Heart right ventricle (tissue), 16 donors: ENCODE data around the gene GPR25. TPM values are rescaled to one million over a fixed set of nuclear protein-coding genes. Genes with fewer than 3 reads are reported as not detected.

Source experiments
- ATAC-seq, 8 donors: fragments of 200-7000 bp; cut with Tn5 transposase; one replicate each; pipeline ENCODE4 v1.9.1; 2020; ENCODE audit warnings: mild to moderate bottlenecking in 8 of 8, moderate library complexity in 8 of 8, moderate number of reproducible peaks in 1 of 8
- DNase-seq, 2 donors: peaks; one replicate each; pipeline ENCODE4 v3.0.0-alpha.2; 2020
- H3K27ac ChIP-seq, 10 donors: fragments of 200-600 bp; sonication (generic) in 2 of 10; one replicate each; pipeline versions ENCODE4 v1.5.0 to v1.8.0; 2020 to 2022; ENCODE audit warnings: mild to moderate bottlenecking in 3 of 10
- H3K27me3 ChIP-seq, 7 donors: fragments of 200-600 bp; one replicate each; pipeline ENCODE4 v1.8.0; 2021 to 2022; ENCODE audit warnings: mild to moderate bottlenecking in 2 of 7
- H3K36me3 ChIP-seq, 9 donors: fragments of 200-600 bp; sonication (generic) in 1 of 9; one replicate each; pipeline versions ENCODE4 v1.5.0 to v1.8.0; 2020 to 2022; ENCODE audit warnings: mild to moderate bottlenecking in 2 of 9
- H3K4me1 ChIP-seq, 9 donors: fragments of 200-600 bp; sonication (generic) in 1 of 9; one replicate each; pipeline versions ENCODE4 v1.5.0 to v1.8.0; 2020 to 2022; ENCODE audit warnings: mild to moderate bottlenecking in 4 of 9
- H3K4me3 ChIP-seq, 10 donors: fragments of 200-600 bp; sonication (generic) in 2 of 10; one replicate each; pipeline versions ENCODE4 v1.5.0 to v1.8.0; 2020 to 2022; ENCODE audit warnings: mild to moderate bottlenecking in 7 of 10, moderate library complexity in 2 of 10
- H3K9me3 ChIP-seq, 11 donors: fragments of 200-600 bp in 10 of 11; sonication (generic) in 2 of 11; one replicate each; pipeline versions ENCODE4 v1.5.0 to v1.8.0; 2013 to 2022; ENCODE audit warnings: mild to moderate bottlenecking in 2 of 11, control low read depth in 1 of 11, moderate library complexity in 1 of 11
- CTCF ChIP-seq, 9 donors: fragments of 200-600 bp; sonication (generic) in 2 of 9; IDR thresholded peaks; one replicate each; pipeline versions ENCODE4 v1.5.0 to v1.8.0; 2021 to 2022; ENCODE audit warnings: antibody characterized with exemption in 9 of 9, mild to moderate bottlenecking in 5 of 9, moderate library complexity in 1 of 9
- WGBS, 2 donors: extraction: QIAGEN DNeasy Blood & Tissue Kit; methylation state at CpG; one replicate each; pipeline ENCODE4 v1.1.7; 2013; ENCODE audit warnings: inconsistent platforms in 1 of 2; 5-methylcytosine and 5-hydroxymethylcytosine counted together
- intact Hi-C, 10 donors: fragments of 100-400 bp; cut with DNase I; formaldehyde crosslinking; loops; one replicate each; pipeline versions ENCODE4 v1.11.1 to v1.14.2; 2022
- polyA plus RNA-seq, 2 donors: library from polyadenylated mRNA; stranded (reverse); fragments of 200-250 nt; gene quantifications; one replicate each; pipeline ENCODE4 v1.2.3, GENCODE V29; 2013
- total RNA-seq, 10 donors: library from RNA; stranded (reverse); fragmentation: NEBNext Ultra II Directional in 3 of 10; extraction: Animal tissue kit (Norgen Biotek cat#: 25700) in 3 of 10; gene quantifications; one replicate each; pipeline versions ENCODE4 v1.2.1 to v1.2.4, GENCODE V29; 2021 to 2023
- donor health status: Arrhythmogenic right ventricular cardiomyopathy.
- donor health status: ischemic (EF 13 %, LVEDD 7.1; RV severe dilation, severe dysfunction).
- donor health status: healthy with polysubstance abuse.
- donor health status: DM: no; HTN: yes; CAD: no.
- donor health status: DM: no; HTN: no; CAD: no.
- donor health status: ischemic (EF 25% LVEDD 6.9; RV normal size, moderate dysfunction).
- donor health status: ischemic (EF 25% LVEDD 5.7; RV mildly dilated, moderate dysfunction).
- donor health status: healthy.
- donor health status: DM: yes; HTN: yes; CAD: no.
- donor health status: Ischemic cardiomyopathy.
- donor health status: ischemic (EF 35%, LVEDD 5.7; RV mildly dilated, moderate dysfunction).
- donor health status: nonischemic (EF 11% LVEDD 7.7; RV severe dilation, severe dysfunction).
- donor health status: DM: yes; HTN: yes; CAD: no.
- donor health status: PGD.
- donor health status: ischemic (EF 29% LVEDD 5.4; RV normal size, mild dysfunction).
- donor health status: nonischemic (EF 23%, LVEDD 6.1; RV moderate dilation, normal function).

The GPR25 gene
- total and polyA plus RNA-seq, 12 donors, result not detected

- Histone ChIP-seq H3K36me3 (no peaks in the 10 kb centered on the region), H3K9me3 (no peaks in the 10 kb centered on the region), H3K4me3 (no peak overlapping the region), H3K27me3 (peaks cover 0 to 6% (median 0%) of the 10 kb centered on the region in 7 donors), H3K27ac (no peak overlapping the region), H3K4me1 (peaks cover 0 to 11% (median 0%) of the 10 kb centered on the region in 9 donors)
- DNase-seq, result no peak
- WGBS, 2 donors, result 91 to 95% methylated on average over 5 of the region's 5 CpGs
- no peak for ATAC-seq
- no peak for TF ChIP-seq CTCF (IDR thresholded peaks at IDR 0.05)
- intact Hi-C loops, result loop anchor here in 1 of 10 donors (10.0 kb wide), 1 partner anchor 143 kb away; no protein-coding TSS in a partner anchor
Observed at GRCh38 chr1:200901350-200901749, 28.6 kb downstream of the GPR25 start.

GRCh38 chr1:200901796-200902444, 29.1 kb downstream of the GPR25 start:
- no peak for TF ChIP-seq CTCF (IDR thresholded peaks at IDR 0.05)
- H3K36me3 ChIP-seq, result no peaks in the 10 kb centered on the region
- no peak overlapping the region for H3K4me3 ChIP-seq
- 60 to 61% methylated on average over 8 of the region's 8 CpGs for WGBS, 2 donors
- no peak overlapping the region for H3K27ac ChIP-seq
- intact Hi-C loops, result loop anchor here in 1 of 10 donors (10.0 kb wide), 1 partner anchor 143 kb away; no protein-coding TSS in a partner anchor
- H3K4me1 ChIP-seq, result peaks cover 0 to 11% (median 0%) of the 10 kb centered on the region in 9 donors
- ATAC-seq (peak in 3 of 8 donors; percentile 18 to 50 (median 36)), DNase-seq (no peak)
- no peaks in the 10 kb centered on the region for H3K9me3 ChIP-seq
- peaks cover 0 to 6% (median 0%) of the 10 kb centered on the region in 7 donors for H3K27me3 ChIP-seq

GRCh38 chr1:200903793-200904192, 31.0 kb downstream of the GPR25 start:
- Histone ChIP-seq H3K27ac (no peak overlapping the region), H3K9me3 (no peaks in the 10 kb centered on the region), H3K36me3 (no peaks in the 10 kb centered on the region), H3K27me3 (peaks cover 0 to 6% (median 0%) of the 10 kb centered on the region in 7 donors), H3K4me3 (no peak overlapping the region), H3K4me1 (peaks cover 0 to 14% (median 0%) of the 10 kb centered on the region in 9 donors)
- intact Hi-C loops, result loop anchor here in 1 of 10 donors (10.0 kb wide), 1 partner anchor 141 kb away; no protein-coding TSS in a partner anchor
- ATAC-seq (no peak), DNase-seq (no peak)
- TF ChIP-seq CTCF (IDR thresholded peaks at IDR 0.05), result no peak
- WGBS, 2 donors, result 95% methylated on average over 5 of the region's 5 CpGs

- H3K27ac ChIP-seq, result no peak overlapping the region
- DNase-seq (no peak), ATAC-seq (no peak)
- intact Hi-C loops, result loop anchor here in 1 of 10 donors (10.0 kb wide), 1 partner anchor 140 kb away; no protein-coding TSS in a partner anchor
- peaks cover 0 to 14% (median 0%) of the 10 kb centered on the region in 9 donors for H3K4me1 ChIP-seq
- H3K27me3 ChIP-seq, result peaks cover 0 to 6% (median 0%) of the 10 kb centered on the region in 7 donors
- H3K4me3 ChIP-seq, result no peak overlapping the region
- no peaks in the 10 kb centered on the region for H3K36me3 ChIP-seq
- H3K9me3 ChIP-seq, result no peaks in the 10 kb centered on the region
- TF ChIP-seq CTCF (IDR thresholded peaks at IDR 0.05), result no peak
Observed at GRCh38 chr1:200904772-200905171, 32.0 kb downstream of the GPR25 start.
